ENCODE measurements around the gene CIDEC. TPM values are rescaled to one million over a fixed set of nuclear protein-coding genes. Genes with fewer than 3 reads are reported as not detected.

The CIDEC gene
- total and polyA plus RNA-seq, 9 of the 15 experiments (the other 6 are each of a cell fraction or from before 2014, with no cell fraction given), result not detected

DNA sequence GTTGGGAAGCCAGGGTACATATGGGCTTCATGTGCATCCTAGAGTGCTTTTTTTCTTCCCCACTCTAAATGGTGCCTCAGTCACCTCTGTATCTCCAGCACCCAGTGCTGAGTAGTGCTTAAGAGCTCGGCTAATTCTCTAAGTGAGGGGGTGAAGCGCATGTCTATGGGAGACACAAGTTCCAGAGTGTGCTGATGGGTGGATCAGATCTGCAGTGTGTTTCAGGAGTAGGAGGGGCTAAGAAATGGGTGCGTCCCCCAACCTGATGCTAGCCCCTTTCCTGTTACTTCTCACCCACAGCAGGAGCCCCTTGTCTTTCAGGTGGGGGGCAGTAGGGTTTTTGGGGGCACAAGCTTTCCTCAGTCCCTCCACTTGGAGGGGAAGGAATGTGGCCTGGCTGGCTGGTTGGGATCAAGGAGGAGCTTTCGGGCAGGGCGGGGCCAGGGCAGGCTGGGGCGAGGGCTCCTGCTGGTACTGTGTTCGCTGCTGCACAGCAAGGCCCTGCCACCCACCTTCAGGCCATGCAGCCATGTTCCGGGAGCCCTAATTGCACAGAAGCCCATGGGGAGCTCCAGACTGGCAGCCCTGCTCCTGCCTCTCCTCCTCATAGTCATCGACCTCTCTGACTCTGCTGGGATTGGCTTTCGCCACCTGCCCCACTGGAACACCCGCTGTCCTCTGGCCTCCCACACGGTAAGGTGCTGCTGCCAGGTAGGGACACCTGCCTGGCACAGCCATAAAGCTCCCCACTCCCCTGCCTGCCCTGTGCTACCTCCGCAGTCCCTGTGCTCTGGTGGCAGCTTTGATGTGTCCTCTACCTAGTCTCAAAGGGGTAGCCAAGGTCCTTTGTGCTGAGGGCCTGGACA is 22.6 kb upstream of the CIDEC start, which contains the start of gene IL17RE (continued):
- TF ChIP-seq, protein P1, sequence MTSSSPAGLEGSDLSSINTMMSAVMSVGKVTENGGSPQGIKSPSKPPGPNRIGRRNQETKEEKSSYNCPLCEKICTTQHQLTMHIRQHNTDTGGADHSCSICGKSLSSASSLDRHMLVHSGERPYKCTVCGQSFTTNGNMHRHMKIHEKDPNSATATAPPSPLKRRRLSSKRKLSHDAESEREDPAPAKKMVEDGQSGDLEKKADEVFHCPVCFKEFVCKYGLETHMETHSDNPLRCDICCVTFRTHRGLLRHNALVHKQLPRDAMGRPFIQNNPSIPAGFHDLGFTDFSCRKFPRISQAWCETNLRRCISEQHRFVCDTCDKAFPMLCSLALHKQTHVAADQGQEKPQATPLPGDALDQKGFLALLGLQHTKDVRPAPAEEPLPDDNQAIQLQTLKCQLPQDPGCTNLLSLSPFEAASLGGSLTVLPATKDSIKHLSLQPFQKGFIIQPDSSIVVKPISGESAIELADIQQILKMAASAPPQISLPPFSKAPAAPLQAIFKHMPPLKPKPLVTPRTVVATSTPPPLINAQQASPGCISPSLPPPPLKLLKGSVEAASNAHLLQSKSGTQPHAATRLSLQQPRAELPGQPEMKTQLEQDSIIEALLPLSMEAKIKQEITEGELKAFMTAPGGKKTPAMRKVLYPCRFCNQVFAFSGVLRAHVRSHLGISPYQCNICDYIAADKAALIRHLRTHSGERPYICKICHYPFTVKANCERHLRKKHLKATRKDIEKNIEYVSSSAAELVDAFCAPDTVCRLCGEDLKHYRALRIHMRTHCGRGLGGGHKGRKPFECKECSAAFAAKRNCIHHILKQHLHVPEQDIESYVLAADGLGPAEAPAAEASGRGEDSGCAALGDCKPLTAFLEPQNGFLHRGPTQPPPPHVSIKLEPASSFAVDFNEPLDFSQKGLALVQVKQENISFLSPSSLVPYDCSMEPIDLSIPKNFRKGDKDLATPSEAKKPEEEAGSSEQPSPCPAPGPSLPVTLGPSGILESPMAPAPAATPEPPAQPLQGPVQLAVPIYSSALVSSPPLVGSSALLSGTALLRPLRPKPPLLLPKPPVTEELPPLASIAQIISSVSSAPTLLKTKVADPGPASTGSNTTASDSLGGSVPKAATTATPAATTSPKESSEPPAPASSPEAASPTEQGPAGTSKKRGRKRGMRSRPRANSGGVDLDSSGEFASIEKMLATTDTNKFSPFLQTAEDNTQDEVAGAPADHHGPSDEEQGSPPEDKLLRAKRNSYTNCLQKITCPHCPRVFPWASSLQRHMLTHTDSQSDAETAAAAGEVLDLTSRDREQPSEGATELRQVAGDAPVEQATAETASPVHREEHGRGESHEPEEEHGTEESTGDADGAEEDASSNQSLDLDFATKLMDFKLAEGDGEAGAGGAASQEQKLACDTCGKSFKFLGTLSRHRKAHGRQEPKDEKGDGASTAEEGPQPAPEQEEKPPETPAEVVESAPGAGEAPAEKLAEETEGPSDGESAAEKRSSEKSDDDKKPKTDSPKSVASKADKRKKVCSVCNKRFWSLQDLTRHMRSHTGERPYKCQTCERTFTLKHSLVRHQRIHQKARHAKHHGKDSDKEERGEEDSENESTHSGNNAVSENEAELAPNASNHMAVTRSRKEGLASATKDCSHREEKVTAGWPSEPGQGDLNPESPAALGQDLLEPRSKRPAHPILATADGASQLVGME (CRISPR knock-in tag; IDR thresholded peaks at IDR 0.05), result no peak
- TF ChIP-seq HDGF (IDR thresholded peaks at IDR 0.05), result 0 out of 2 replicates have a peak, but pooled peaks have one; percentile 27
- TF ChIP-seq, protein P2, sequence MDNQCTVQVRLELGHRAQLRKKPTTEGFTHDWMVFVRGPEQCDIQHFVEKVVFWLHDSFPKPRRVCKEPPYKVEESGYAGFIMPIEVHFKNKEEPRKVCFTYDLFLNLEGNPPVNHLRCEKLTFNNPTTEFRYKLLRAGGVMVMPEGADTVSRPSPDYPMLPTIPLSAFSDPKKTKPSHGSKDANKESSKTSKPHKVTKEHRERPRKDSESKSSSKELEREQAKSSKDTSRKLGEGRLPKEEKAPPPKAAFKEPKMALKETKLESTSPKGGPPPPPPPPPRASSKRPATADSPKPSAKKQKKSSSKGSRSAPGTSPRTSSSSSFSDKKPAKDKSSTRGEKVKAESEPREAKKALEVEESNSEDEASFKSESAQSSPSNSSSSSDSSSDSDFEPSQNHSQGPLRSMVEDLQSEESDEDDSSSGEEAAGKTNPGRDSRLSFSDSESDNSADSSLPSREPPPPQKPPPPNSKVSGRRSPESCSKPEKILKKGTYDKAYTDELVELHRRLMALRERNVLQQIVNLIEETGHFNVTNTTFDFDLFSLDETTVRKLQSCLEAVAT (IDR thresholded peaks at IDR 0.05), result 0 out of 4 replicates have a peak, but pooled peaks of 1 of the 2 experiments have one; percentile 40
- TF ChIP-seq MAZ (CRISPR knock-in tag; conservative IDR thresholded peaks at IDR 0.05 in 1 of 2, IDR thresholded peaks at IDR 0.05 in 1 of 2), result 0 out of 4 replicates have a peak, but pooled peaks of 1 of the 2 experiments have one; percentile 25
- TF ChIP-seq, protein P3, sequence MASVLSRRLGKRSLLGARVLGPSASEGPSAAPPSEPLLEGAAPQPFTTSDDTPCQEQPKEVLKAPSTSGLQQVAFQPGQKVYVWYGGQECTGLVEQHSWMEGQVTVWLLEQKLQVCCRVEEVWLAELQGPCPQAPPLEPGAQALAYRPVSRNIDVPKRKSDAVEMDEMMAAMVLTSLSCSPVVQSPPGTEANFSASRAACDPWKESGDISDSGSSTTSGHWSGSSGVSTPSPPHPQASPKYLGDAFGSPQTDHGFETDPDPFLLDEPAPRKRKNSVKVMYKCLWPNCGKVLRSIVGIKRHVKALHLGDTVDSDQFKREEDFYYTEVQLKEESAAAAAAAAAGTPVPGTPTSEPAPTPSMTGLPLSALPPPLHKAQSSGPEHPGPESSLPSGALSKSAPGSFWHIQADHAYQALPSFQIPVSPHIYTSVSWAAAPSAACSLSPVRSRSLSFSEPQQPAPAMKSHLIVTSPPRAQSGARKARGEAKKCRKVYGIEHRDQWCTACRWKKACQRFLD (CRISPR knock-in tag; IDR thresholded peaks at IDR 0.05), result 0 out of 2 replicates have a peak, but pooled peaks have one; percentile 22
- TF ChIP-seq, protein P4, sequence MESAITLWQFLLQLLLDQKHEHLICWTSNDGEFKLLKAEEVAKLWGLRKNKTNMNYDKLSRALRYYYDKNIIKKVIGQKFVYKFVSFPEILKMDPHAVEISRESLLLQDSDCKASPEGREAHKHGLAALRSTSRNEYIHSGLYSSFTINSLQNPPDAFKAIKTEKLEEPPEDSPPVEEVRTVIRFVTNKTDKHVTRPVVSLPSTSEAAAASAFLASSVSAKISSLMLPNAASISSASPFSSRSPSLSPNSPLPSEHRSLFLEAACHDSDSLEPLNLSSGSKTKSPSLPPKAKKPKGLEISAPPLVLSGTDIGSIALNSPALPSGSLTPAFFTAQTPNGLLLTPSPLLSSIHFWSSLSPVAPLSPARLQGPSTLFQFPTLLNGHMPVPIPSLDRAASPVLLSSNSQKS (CRISPR knock-in tag; IDR thresholded peaks at IDR 0.05), result no peak
- TF ChIP-seq, protein P5, sequence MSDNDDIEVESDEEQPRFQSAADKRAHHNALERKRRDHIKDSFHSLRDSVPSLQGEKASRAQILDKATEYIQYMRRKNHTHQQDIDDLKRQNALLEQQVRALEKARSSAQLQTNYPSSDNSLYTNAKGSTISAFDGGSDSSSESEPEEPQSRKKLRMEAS (CRISPR knock-in tag; IDR thresholded peaks at IDR 0.05), result peak; percentile 9; the same call in 1 of the 2 replicates
- TF ChIP-seq RHOXF2B (CRISPR knock-in tag; conservative IDR thresholded peaks at IDR 0.05), result no peak
